Measurements from ENCODE around the gene CTNNA3. TPM values are rescaled to one million over a fixed set of nuclear protein-coding genes. Genes with fewer than 3 reads are reported as not detected.

Gene CTNNA3
- total RNA-seq, 1 experiment from 2014 or later = 0.02 TPM

GRCh38 chr10:66167816-66168215, 1528.2 kb downstream of the CTNNA3 start:
- DNase-seq (ENCODE audit: unreplicated experiment) = peak; percentile 90
- TF ChIP-seq, protein P1, sequence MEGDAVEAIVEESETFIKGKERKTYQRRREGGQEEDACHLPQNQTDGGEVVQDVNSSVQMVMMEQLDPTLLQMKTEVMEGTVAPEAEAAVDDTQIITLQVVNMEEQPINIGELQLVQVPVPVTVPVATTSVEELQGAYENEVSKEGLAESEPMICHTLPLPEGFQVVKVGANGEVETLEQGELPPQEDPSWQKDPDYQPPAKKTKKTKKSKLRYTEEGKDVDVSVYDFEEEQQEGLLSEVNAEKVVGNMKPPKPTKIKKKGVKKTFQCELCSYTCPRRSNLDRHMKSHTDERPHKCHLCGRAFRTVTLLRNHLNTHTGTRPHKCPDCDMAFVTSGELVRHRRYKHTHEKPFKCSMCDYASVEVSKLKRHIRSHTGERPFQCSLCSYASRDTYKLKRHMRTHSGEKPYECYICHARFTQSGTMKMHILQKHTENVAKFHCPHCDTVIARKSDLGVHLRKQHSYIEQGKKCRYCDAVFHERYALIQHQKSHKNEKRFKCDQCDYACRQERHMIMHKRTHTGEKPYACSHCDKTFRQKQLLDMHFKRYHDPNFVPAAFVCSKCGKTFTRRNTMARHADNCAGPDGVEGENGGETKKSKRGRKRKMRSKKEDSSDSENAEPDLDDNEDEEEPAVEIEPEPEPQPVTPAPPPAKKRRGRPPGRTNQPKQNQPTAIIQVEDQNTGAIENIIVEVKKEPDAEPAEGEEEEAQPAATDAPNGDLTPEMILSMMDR (IDR thresholded peaks at IDR 0.05; ENCODE audit: unreplicated experiment) = no peak
- Mint-ChIP-seq H3K4me3 (ENCODE audit: unreplicated experiment) (no peak overlapping the region), H3K9me3 (ENCODE audit: unreplicated experiment) (no peaks in the 10 kb centered on the region), H3K27ac (ENCODE audit: low read depth, unreplicated experiment) (peak overlapping the region; percentile 63), H3K4me1 (ENCODE audit: insufficient read depth, unreplicated experiment) (peaks cover 27% of the 10 kb centered on the region), H3K36me3 (ENCODE audit: insufficient read depth, unreplicated experiment) (no peaks in the 10 kb centered on the region), H3K27me3 (ENCODE audit: insufficient read depth, unreplicated experiment) (no peaks in the 10 kb centered on the region)
- ChIA-PET POLR2A (interaction anchor here (0.6 kb wide), 1 partner anchor 748 kb away, joined by 3 read pairs; no protein-coding TSS in a partner anchor), CTCF (interaction anchor here (2.0 kb wide), 1 partner anchor 11 kb away, joined by 9 read pairs; no protein-coding TSS in a partner anchor)
- intact Hi-C loops (cut with micrococcal nuclease) = no loop called here
- no TSS peak for BruUV-seq (replicated peaks)

DNA sequence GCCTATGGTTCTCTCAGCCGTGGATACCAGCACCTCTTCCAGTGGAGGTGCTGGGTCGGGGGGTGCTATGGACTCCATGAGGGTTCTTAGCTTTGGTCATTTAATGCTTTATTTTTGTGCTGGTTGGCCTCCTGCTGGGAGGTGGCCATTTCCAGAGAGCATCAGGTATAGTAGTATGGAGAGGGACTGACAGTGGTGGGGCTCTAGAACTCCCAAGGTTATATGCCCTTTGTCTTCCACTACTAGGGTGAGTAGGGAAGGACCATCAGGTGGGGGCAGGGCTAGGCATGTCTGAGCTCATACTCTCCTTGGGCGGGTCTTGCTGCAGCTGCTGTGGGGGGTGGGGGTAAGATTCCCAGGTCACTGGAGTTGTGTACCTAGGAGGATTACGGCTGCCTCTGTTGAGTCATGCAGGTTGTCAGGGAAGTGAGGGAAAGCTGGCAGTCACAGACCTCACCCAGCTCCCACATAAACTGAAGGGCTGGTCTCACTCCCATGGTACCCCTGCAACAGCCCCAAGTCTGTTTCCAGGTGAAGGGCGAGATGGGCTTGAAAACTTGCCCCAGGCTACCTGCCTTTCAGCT, 1533.3 kb downstream of the CTNNA3 start:
- no peak overlapping the region for H3K4me3 Mint-ChIP-seq (ENCODE audit: unreplicated experiment)
- CTCF ChIA-PET = interaction anchor here (0.6 kb wide), 1 partner anchor 806 kb away, joined by 3 read pairs; no protein-coding TSS in a partner anchor
- peak; percentile 62 for DNase-seq (ENCODE audit: unreplicated experiment)
- peaks cover 23% of the 10 kb centered on the region for H3K4me1 Mint-ChIP-seq (ENCODE audit: insufficient read depth, unreplicated experiment)
- no peaks in the 10 kb centered on the region for H3K9me3 Mint-ChIP-seq (ENCODE audit: unreplicated experiment)
- BruUV-seq (replicated peaks) = no TSS peak
- intact Hi-C loops (cut with micrococcal nuclease) = no loop called here
- TF ChIP-seq, protein P1 (IDR thresholded peaks at IDR 0.05; ENCODE audit: unreplicated experiment) = no peak
- no peaks in the 10 kb centered on the region for H3K36me3 Mint-ChIP-seq (ENCODE audit: insufficient read depth, unreplicated experiment)
- H3K27ac Mint-ChIP-seq (ENCODE audit: low read depth, unreplicated experiment) = peak overlapping the region; percentile 61
- POLR2A ChIA-PET = interaction anchor here (0.6 kb wide), 1 partner anchor 1097 kb away, joined by 3 read pairs; no protein-coding TSS in a partner anchor
- no peaks in the 10 kb centered on the region for H3K27me3 Mint-ChIP-seq (ENCODE audit: insufficient read depth, unreplicated experiment)

DNA sequence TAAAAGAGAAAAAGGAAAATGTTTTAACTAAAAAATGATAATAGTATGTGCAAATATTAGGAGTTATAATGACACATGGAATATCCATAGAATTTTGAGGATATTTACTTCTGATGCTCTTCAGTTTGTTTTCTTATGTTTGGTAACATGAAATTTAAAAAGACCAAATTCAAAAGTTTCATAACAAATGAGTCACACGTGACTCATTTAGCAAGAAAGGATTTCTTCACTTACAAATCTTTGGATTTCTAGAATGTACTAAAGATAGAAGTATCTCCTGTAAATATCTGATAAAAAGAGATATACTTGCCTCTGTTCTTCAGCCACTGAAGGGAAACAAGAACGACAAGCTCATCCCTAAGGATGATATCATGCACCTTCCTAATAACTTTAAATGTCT, 1544.6 kb downstream of the CTNNA3 start:
- no peaks in the 10 kb centered on the region for H3K36me3 Mint-ChIP-seq (ENCODE audit: insufficient read depth, unreplicated experiment)
- H3K27ac Mint-ChIP-seq (ENCODE audit: low read depth, unreplicated experiment) = no peak overlapping the region
- POLR2A ChIA-PET = interaction anchor here (0.6 to 1.0 kb wide), 2 partner anchors 9 to 133 kb away, joined by 3 read pairs; no protein-coding TSS in a partner anchor
- H3K27me3 Mint-ChIP-seq (ENCODE audit: insufficient read depth, unreplicated experiment) = no peaks in the 10 kb centered on the region
- no peak overlapping the region for H3K4me3 Mint-ChIP-seq (ENCODE audit: unreplicated experiment)
- DNase-seq (ENCODE audit: unreplicated experiment) = peak; percentile 50
- intact Hi-C loops (cut with micrococcal nuclease) = no loop called here
- no TSS peak for BruUV-seq (replicated peaks)
- peaks cover 8% of the 10 kb centered on the region for H3K4me1 Mint-ChIP-seq (ENCODE audit: insufficient read depth, unreplicated experiment)
- no peaks in the 10 kb centered on the region for H3K9me3 Mint-ChIP-seq (ENCODE audit: unreplicated experiment)
- TF ChIP-seq, protein P1 (IDR thresholded peaks at IDR 0.05; ENCODE audit: unreplicated experiment) = no peak
- CTCF ChIA-PET = interaction anchor here (0.6 kb wide), 1 partner anchor 373 kb away, joined by 4 read pairs; no protein-coding TSS in a partner anchor

DNA sequence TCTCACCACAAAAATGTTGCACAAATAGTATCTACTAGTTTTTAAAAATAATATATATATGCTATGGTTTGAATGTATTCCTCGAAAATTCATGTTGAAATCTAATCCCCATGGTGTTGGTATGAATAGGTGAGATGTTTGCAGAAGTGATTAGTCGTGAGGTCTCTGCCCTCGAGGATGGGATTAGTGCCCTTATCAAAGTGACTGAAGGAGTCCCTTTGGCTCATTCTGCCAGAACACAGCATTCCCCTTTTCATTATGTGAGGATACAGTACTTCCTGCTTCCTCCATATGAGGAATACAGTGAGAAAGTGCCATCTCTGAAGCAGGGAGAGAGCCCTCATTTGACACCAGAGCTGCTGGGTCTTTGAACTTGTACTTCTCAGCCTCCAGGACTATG, 1547.7 kb downstream of the CTNNA3 start:
- TF ChIP-seq, protein P1 (IDR thresholded peaks at IDR 0.05; ENCODE audit: unreplicated experiment) = no peak
- ChIA-PET CTCF (no interaction called here), POLR2A (no interaction called here)
- Mint-ChIP-seq H3K27ac (ENCODE audit: low read depth, unreplicated experiment) (no peak overlapping the region), H3K36me3 (ENCODE audit: insufficient read depth, unreplicated experiment) (no peaks in the 10 kb centered on the region), H3K4me1 (ENCODE audit: insufficient read depth, unreplicated experiment) (peaks cover 8% of the 10 kb centered on the region), H3K9me3 (ENCODE audit: unreplicated experiment) (no peaks in the 10 kb centered on the region), H3K4me3 (ENCODE audit: unreplicated experiment) (no peak overlapping the region), H3K27me3 (ENCODE audit: insufficient read depth, unreplicated experiment) (no peaks in the 10 kb centered on the region)
- DNase-seq (ENCODE audit: unreplicated experiment) = no peak
- no TSS peak for BruUV-seq (replicated peaks)
- intact Hi-C loops (cut with micrococcal nuclease) = no loop called here
